Aorta (tissue), 5 donors: ENCODE results near the gene EHD3. TPM values are rescaled to one million over a fixed set of nuclear protein-coding genes. Genes with fewer than 3 reads are reported as not detected.

ENCODE experiments used
- ATAC-seq: fragments of 200-7000 bp; cut with Tn5 transposase; one replicate; pipeline ENCODE4 v1.9.1; 2022; ENCODE audit warnings: moderate library complexity; ENCODE audit not compliant: low FRiP score
- DNase-seq, 2 donors: peaks; one replicate each; pipeline ENCODE4 v3.0.0-alpha.2; 2020
- H3K27ac ChIP-seq, 2 donors: one replicate each; pipeline ENCODE4 v1.5.1; 2013; ENCODE audit warnings: low read length in 2 of 2, mild to moderate bottlenecking in 2 of 2, moderate library complexity in 2 of 2, control low read depth in 1 of 2, inconsistent platforms in 1 of 2, low read depth in 1 of 2
- H3K27me3 ChIP-seq, 2 donors: one replicate each; pipeline ENCODE4 v1.6.1; 2013; ENCODE audit warnings: control low read depth in 1 of 2, low read length in 1 of 2, mild to moderate bottlenecking in 1 of 2, moderate library complexity in 1 of 2; ENCODE audit not compliant: insufficient read depth in 2 of 2, control insufficient read depth in 1 of 2
- H3K36me3 ChIP-seq, 2 donors: one replicate each; pipeline ENCODE4 v1.6.1; 2013; ENCODE audit warnings: control low read depth in 1 of 2, low read length in 1 of 2, mild to moderate bottlenecking in 1 of 2; ENCODE audit not compliant: insufficient read depth in 2 of 2, control insufficient read depth in 1 of 2
- H3K4me1 ChIP-seq, 2 donors: one replicate each; pipeline ENCODE4 v1.6.1; 2013; ENCODE audit warnings: low read length in 2 of 2, control low read depth in 1 of 2, mild to moderate bottlenecking in 1 of 2, moderate library complexity in 1 of 2; ENCODE audit not compliant: insufficient read depth in 2 of 2, control insufficient read depth in 1 of 2
- H3K4me3 ChIP-seq, 2 donors: one replicate each; pipeline ENCODE4 v1.5.1; 2013; ENCODE audit warnings: low read length in 2 of 2, control low read depth in 1 of 2, mild to moderate bottlenecking in 1 of 2
- H3K9me3 ChIP-seq: one replicate; pipeline ENCODE4 v1.6.1; 2013; ENCODE audit warnings: mild to moderate bottlenecking, low read length; ENCODE audit not compliant: control insufficient read depth
- WGBS, 2 donors: extraction: QIAGEN DNeasy Blood & Tissue Kit; methylation state at CpG; one replicate each; pipeline ENCODE4 v1.1.7; 2013; 5-methylcytosine and 5-hydroxymethylcytosine counted together
- intact Hi-C, 2 donors: fragments of 100-400 bp; cut with DNase I; formaldehyde crosslinking; loops; one replicate each; pipeline versions ENCODE4 v1.14.2 to v1.15.0; 2022
- polyA plus RNA-seq, 2 donors: library from polyadenylated mRNA; stranded (reverse); fragments of 200-250 nt; gene quantifications; one replicate each; pipeline ENCODE4 v1.2.3, GENCODE V29; 2013
- total RNA-seq, 2 donors: library from RNA; stranded (reverse); fragmentation: NEBNext Ultra II Directional; extraction: Animal tissue kit (Norgen Biotek cat#: 25700); gene quantifications; one replicate each; pipeline ENCODE4 v1.2.1, GENCODE V29; 2021
- donor health status: healthy with polysubstance abuse.
- donor health status: Bipolar disorder and iron deficiency.
- donor health status: DM: no; HTN: no; CAD: no.
- donor health status: DM: no; HTN: no; CAD: no.
- donor health status: DM: yes; HTN: yes; CAD: no.

EHD3 gene
- total and polyA plus RNA-seq, 4 donors: 14.0 to 28.8 (median 18.1) TPM

- H3K4me1 ChIP-seq: peaks cover 0 to under 1% of the 10 kb centered on the region in 2 donors
- WGBS, 2 donors: 64 to 76% methylated on average over 3 of the region's 3 CpGs
- H3K27me3 ChIP-seq: no peaks in the 10 kb centered on the region
- H3K4me3 ChIP-seq: no peak overlapping the region
- no peaks in the 10 kb centered on the region for H3K9me3 ChIP-seq
- intact Hi-C loops: no loop called here
- H3K27ac ChIP-seq: no peak overlapping the region
- peaks cover 0 to 12% of the 10 kb centered on the region in 2 donors for H3K36me3 ChIP-seq
- no peak for DNase-seq
- ATAC-seq: peak; percentile 51
Measured at GRCh38 chr2:31263636-31264190, 29.8 kb downstream of the EHD3 start.

- Histone ChIP-seq H3K27me3 (no peaks in the 10 kb centered on the region), H3K27ac (no peak overlapping the region), H3K4me1 (peaks cover 5% of the 10 kb centered on the region in 2 donors), H3K36me3 (peaks cover 0 to 12% of the 10 kb centered on the region in 2 donors), H3K9me3 (no peaks in the 10 kb centered on the region), H3K4me3 (no peak overlapping the region)
- 88 to 90% methylated on average over 6 of the region's 6 CpGs for WGBS, 2 donors
- no peak for DNase-seq
- no peak for ATAC-seq
- intact Hi-C loops: no loop called here
Measured at GRCh38 chr2:31265234-31265633, 31.3 kb downstream of the EHD3 start.

GRCh38 chr2:31266804-31267203 is 32.9 kb downstream of the EHD3 start:
- no peak overlapping the region for H3K27ac ChIP-seq

GRCh38 chr2:31267437-31268120 is 33.6 kb downstream of the EHD3 start:
- Histone ChIP-seq H3K4me3 (no peak overlapping the region), H3K36me3 (no peaks in the 10 kb centered on the region), H3K4me1 (peaks cover 5% of the 10 kb centered on the region in 2 donors), H3K27ac (peak overlapping the region in 1 of 2 donors; percentile 5), H3K9me3 (no peaks in the 10 kb centered on the region), H3K27me3 (no peaks in the 10 kb centered on the region)
- DNase-seq (no peak), ATAC-seq (no peak)
- intact Hi-C loops: loop anchor here in 1 of 2 donors (2.0 kb wide), 1 partner anchor 27 kb away; no protein-coding TSS in a partner anchor
- 81% methylated on average over 8 of the region's 8 CpGs for WGBS, 2 donors

More at GRCh38 chr2:31266804-31267203, 32.9 kb downstream of the EHD3 start:
- H3K36me3 ChIP-seq: peaks cover 0 to under 1% of the 10 kb centered on the region in 2 donors
- WGBS, 2 donors: 80 to 81% methylated on average over 6 of the region's 6 CpGs
- H3K9me3 ChIP-seq: no peaks in the 10 kb centered on the region
- DNase-seq (no peak), ATAC-seq (no peak)
- no peaks in the 10 kb centered on the region for H3K27me3 ChIP-seq
- H3K4me1 ChIP-seq: peaks cover 5% of the 10 kb centered on the region in 2 donors
- intact Hi-C loops: no loop called here
- no peak overlapping the region for H3K4me3 ChIP-seq

GRCh38 chr2:31268344-31268743 is 34.4 kb downstream of the EHD3 start:
- Histone ChIP-seq H3K36me3 (no peaks in the 10 kb centered on the region), H3K4me3 (no peak overlapping the region), H3K9me3 (no peaks in the 10 kb centered on the region), H3K27ac (peak overlapping the region; percentile 35 to 68), H3K4me1 (peaks cover 5% of the 10 kb centered on the region in 2 donors), H3K27me3 (no peaks in the 10 kb centered on the region)
- intact Hi-C loops: loop anchor here in 1 of 2 donors (2.0 kb wide), 1 partner anchor 28 kb away; no protein-coding TSS in a partner anchor
- DNase-seq (no peak), ATAC-seq (no peak)
- 97 to 99% methylated on average over 2 of the region's 2 CpGs for WGBS, 2 donors

- no peaks in the 10 kb centered on the region for H3K9me3 ChIP-seq
- ATAC-seq (peak; percentile 4), DNase-seq (no peak)
- 18 to 19% methylated on average over 4 of the region's 4 CpGs for WGBS, 2 donors
- no peaks in the 10 kb centered on the region for H3K36me3 ChIP-seq
- H3K27ac ChIP-seq: peak overlapping the region; percentile 35 to 68
- H3K27me3 ChIP-seq: no peaks in the 10 kb centered on the region
- H3K4me3 ChIP-seq: no peak overlapping the region
- H3K4me1 ChIP-seq: peaks cover 5% of the 10 kb centered on the region in 2 donors
- intact Hi-C loops: loop anchor here in 1 of 2 donors (2.0 kb wide), 1 partner anchor 28 kb away; no protein-coding TSS in a partner anchor
Measured at GRCh38 chr2:31269087-31269486, 35.1 kb downstream of the EHD3 start.

GRCh38 chr2:31270131-31270530 is 36.2 kb downstream of the EHD3 start:
- no peak overlapping the region for H3K27ac ChIP-seq
- peaks cover 5% of the 10 kb centered on the region in 2 donors for H3K4me1 ChIP-seq
- intact Hi-C loops: no loop called here
- no peak overlapping the region for H3K4me3 ChIP-seq
- no peaks in the 10 kb centered on the region for H3K36me3 ChIP-seq
- H3K9me3 ChIP-seq: no peaks in the 10 kb centered on the region
- 96 to 98% methylated on average over 3 of the region's 3 CpGs for WGBS, 2 donors
- DNase-seq (no peak), ATAC-seq (no peak)
- H3K27me3 ChIP-seq: no peaks in the 10 kb centered on the region

- Histone ChIP-seq H3K27me3 (no peaks in the 10 kb centered on the region), H3K9me3 (no peaks in the 10 kb centered on the region), H3K36me3 (no peaks in the 10 kb centered on the region), H3K27ac (peak overlapping the region in 1 of 2 donors; percentile 48), H3K4me1 (peaks cover 5% of the 10 kb centered on the region in 2 donors), H3K4me3 (no peak overlapping the region)
- DNase-seq (no peak), ATAC-seq (no peak)
- 21 to 26% methylated on average over 7 of the region's 7 CpGs for WGBS, 2 donors
- intact Hi-C loops: no loop called here
Measured at GRCh38 chr2:31270822-31271231, 36.9 kb downstream of the EHD3 start.

GRCh38 chr2:31271851-31272267 is 37.9 kb downstream of the EHD3 start:
- Histone ChIP-seq H3K27me3 (no peaks in the 10 kb centered on the region), H3K4me1 (peaks cover 5% of the 10 kb centered on the region in 2 donors), H3K27ac (no peak overlapping the region), H3K36me3 (no peaks in the 10 kb centered on the region), H3K4me3 (no peak overlapping the region), H3K9me3 (no peaks in the 10 kb centered on the region)
- intact Hi-C loops: no loop called here
- WGBS, 2 donors: 74 to 75% methylated on average over 4 of the region's 4 CpGs
- DNase-seq (no peak), ATAC-seq (no peak)
